ENCODE data around the gene TTLL4.

TTLL4 gene

GRCh38 chr2:218748741-218749441 is 38.3 kb downstream of the TTLL4 start:
- DNase-seq (ENCODE audit: low read depth): no peak
- no peak overlapping the region for H3K4me3 ChIP-seq (ENCODE audit: low read depth, low read length)
- no peak for TF ChIP-seq MAX (IDR thresholded peaks at IDR 0.05; ENCODE audit: low read depth, low read length)
- TF ChIP-seq POLR2A (IDR thresholded peaks at IDR 0.05; ENCODE audit: extremely low read depth, insufficient read length): no peak
- TF ChIP-seq MYC (IDR thresholded peaks at IDR 0.05; ENCODE audit: low read depth, low read length): no peak
- no peak for TF ChIP-seq CTCF (IDR thresholded peaks at IDR 0.05; ENCODE audit: low read depth, low read length)

GRCh38 chr2:218754201-218754600 is 43.6 kb downstream of the TTLL4 start:
- DNase-seq (ENCODE audit: low read depth): no peak
- TF ChIP-seq CTCF (IDR thresholded peaks at IDR 0.05; ENCODE audit: low read depth, low read length) (no peak), POLR2A (IDR thresholded peaks at IDR 0.05; ENCODE audit: extremely low read depth, insufficient read length) (no peak), MYC (IDR thresholded peaks at IDR 0.05; ENCODE audit: low read depth, low read length) (no peak), MAX (IDR thresholded peaks at IDR 0.05; ENCODE audit: low read depth, low read length) (no peak)
- H3K4me3 ChIP-seq (ENCODE audit: low read depth, low read length): no peak overlapping the region

GRCh38 chr2:218754781-218755180 is 44.1 kb downstream of the TTLL4 start:
- TF ChIP-seq POLR2A (IDR thresholded peaks at IDR 0.05; ENCODE audit: extremely low read depth, insufficient read length): no peak
- no peak for TF ChIP-seq CTCF (IDR thresholded peaks at IDR 0.05; ENCODE audit: low read depth, low read length)
- TF ChIP-seq MAX (IDR thresholded peaks at IDR 0.05; ENCODE audit: low read depth, low read length): no peak
- no peak for TF ChIP-seq MYC (IDR thresholded peaks at IDR 0.05; ENCODE audit: low read depth, low read length)
- no peak overlapping the region for H3K4me3 ChIP-seq (ENCODE audit: low read depth, low read length)
- no peak for DNase-seq (ENCODE audit: low read depth)

GRCh38 chr2:218755198-218755566 is 44.5 kb downstream of the TTLL4 start:
- no peak for DNase-seq (ENCODE audit: low read depth)
- no peak overlapping the region for H3K4me3 ChIP-seq (ENCODE audit: low read depth, low read length)
- TF ChIP-seq CTCF (IDR thresholded peaks at IDR 0.05; ENCODE audit: low read depth, low read length): no peak
- no peak for TF ChIP-seq MYC (IDR thresholded peaks at IDR 0.05; ENCODE audit: low read depth, low read length)
- TF ChIP-seq MAX (IDR thresholded peaks at IDR 0.05; ENCODE audit: low read depth, low read length): no peak
- TF ChIP-seq POLR2A (IDR thresholded peaks at IDR 0.05; ENCODE audit: extremely low read depth, insufficient read length): no peak

- no peak overlapping the region for H3K4me3 ChIP-seq (ENCODE audit: low read depth, low read length)
- no peak for DNase-seq (ENCODE audit: low read depth)
- TF ChIP-seq MAX (IDR thresholded peaks at IDR 0.05; ENCODE audit: low read depth, low read length) (no peak), CTCF (IDR thresholded peaks at IDR 0.05; ENCODE audit: low read depth, low read length) (no peak), MYC (IDR thresholded peaks at IDR 0.05; ENCODE audit: low read depth, low read length) (no peak), POLR2A (IDR thresholded peaks at IDR 0.05; ENCODE audit: extremely low read depth, insufficient read length) (no peak)
Measured at GRCh38 chr2:218755567-218756404, 45.2 kb downstream of the TTLL4 start.

Measured in NB4 (cell line).